EH (cell line): ENCODE measurements around the gene LMCD1.

ENCODE experiments used
- DNase-seq: peaks from one replicate; pipeline ENCODE4 v3.0.0-alpha.2; 2015; ENCODE audit warnings: low read depth

LMCD1 gene

GRCh38 chr3:8584661-8585060 lies 83.0 kb downstream of the LMCD1 start:
- DNase-seq = no peak

GRCh38 chr3:8589880-8590556 lies 88.4 kb downstream of the LMCD1 start:
- DNase-seq = peak; percentile 71

GRCh38 chr3:8593021-8593827 lies 91.6 kb downstream of the LMCD1 start:
- DNase-seq = peak; percentile 66

- DNase-seq = no peak
These were observed 93.6 kb downstream of the LMCD1 start for GRCh38 chr3:8595252-8595651.

GRCh38 chr3:8595695-8596115 lies 94.1 kb downstream of the LMCD1 start:
- no peak for DNase-seq

- no peak for DNase-seq
These were observed 94.9 kb downstream of the LMCD1 start for GRCh38 chr3:8596321-8597218.

- DNase-seq = no peak
These were observed 95.7 kb downstream of the LMCD1 start for GRCh38 chr3:8597219-8597853.

GRCh38 chr3:8599146-8599545 lies 97.5 kb downstream of the LMCD1 start:
- DNase-seq = no peak

GRCh38 chr3:8600457-8600856 lies 98.8 kb downstream of the LMCD1 start:
- no peak for DNase-seq

GRCh38 chr3:8603115-8603710 lies 101.6 kb downstream of the LMCD1 start:
- no peak for DNase-seq

- no peak for DNase-seq
These were observed 102.4 kb downstream of the LMCD1 start for GRCh38 chr3:8604006-8604405.

- no peak for DNase-seq
These were observed 103.4 kb downstream of the LMCD1 start for GRCh38 chr3:8604988-8605387.

GRCh38 chr3:8606701-8607231 lies 105.1 kb downstream of the LMCD1 start:
- peak; percentile 57 for DNase-seq

GRCh38 chr3:8607234-8608040 lies 105.8 kb downstream of the LMCD1 start:
- peak; percentile 80 for DNase-seq

- no peak for DNase-seq
These were observed 106.6 kb downstream of the LMCD1 start for GRCh38 chr3:8608041-8608790.

- no peak for DNase-seq
These were observed 107.3 kb downstream of the LMCD1 start for GRCh38 chr3:8608791-8609467.

- no peak for DNase-seq
These were observed 109.3 kb downstream of the LMCD1 start for GRCh38 chr3:8610951-8611350.

GRCh38 chr3:8617921-8618320 lies 116.3 kb downstream of the LMCD1 start:
- no peak for DNase-seq

- DNase-seq = no peak
These were observed 117.3 kb downstream of the LMCD1 start for GRCh38 chr3:8618950-8619349.
